HK-2 (cell line): ENCODE data around the gene CDH16.
"Not testable (repeated sequence)": the region's sequence is repeated elsewhere in the genome, so short reads cannot be mapped to it uniquely, and the experiment has no call there.

ENCODE experiments used
- DNase-seq: peaks from one replicate; pipeline ENCODE4 v3.0.0-alpha.2; 2018; ENCODE audit not compliant: unreplicated experiment

The CDH16 gene, protein sequence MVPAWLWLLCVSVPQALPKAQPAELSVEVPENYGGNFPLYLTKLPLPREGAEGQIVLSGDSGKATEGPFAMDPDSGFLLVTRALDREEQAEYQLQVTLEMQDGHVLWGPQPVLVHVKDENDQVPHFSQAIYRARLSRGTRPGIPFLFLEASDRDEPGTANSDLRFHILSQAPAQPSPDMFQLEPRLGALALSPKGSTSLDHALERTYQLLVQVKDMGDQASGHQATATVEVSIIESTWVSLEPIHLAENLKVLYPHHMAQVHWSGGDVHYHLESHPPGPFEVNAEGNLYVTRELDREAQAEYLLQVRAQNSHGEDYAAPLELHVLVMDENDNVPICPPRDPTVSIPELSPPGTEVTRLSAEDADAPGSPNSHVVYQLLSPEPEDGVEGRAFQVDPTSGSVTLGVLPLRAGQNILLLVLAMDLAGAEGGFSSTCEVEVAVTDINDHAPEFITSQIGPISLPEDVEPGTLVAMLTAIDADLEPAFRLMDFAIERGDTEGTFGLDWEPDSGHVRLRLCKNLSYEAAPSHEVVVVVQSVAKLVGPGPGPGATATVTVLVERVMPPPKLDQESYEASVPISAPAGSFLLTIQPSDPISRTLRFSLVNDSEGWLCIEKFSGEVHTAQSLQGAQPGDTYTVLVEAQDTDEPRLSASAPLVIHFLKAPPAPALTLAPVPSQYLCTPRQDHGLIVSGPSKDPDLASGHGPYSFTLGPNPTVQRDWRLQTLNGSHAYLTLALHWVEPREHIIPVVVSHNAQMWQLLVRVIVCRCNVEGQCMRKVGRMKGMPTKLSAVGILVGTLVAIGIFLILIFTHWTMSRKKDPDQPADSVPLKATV

DNA sequence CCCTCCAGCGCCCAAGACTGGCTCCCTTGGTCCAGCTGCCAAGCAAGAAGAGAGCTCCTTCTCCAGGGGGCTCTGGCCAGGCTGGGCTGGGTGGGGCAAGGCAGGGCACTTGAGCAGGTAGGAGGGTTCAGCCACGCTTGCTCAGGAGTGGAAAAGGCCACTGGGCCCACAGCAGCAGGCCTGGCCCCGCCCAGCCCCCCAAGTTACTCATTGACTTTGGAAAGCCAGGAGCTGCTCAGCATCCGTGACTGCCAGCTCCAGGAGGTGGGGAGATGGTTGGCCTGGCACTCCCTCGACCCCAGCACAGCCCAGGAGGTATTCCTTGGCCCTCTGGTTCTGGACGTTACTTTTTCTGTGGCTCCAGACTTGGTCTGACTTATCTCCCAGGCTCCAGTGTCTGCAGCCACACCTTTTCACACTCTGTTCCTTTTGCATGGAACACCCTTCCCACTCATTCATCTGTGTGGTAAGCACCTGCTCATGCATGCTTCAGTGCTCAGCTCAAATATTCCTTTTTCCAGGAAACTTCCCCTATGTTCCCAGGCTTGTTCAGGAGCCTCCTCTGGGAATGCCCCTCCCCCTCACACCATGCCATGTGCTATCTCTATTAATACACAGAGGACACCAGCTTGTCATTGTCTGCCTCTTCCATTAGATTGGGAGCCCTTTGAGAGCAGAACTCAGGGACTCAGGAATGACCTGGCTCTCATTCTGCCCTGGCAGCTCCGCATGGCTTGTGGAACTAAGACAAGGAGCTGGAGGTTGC, at the start of gene CDH16:
Gene CDH16 (minus strand): TSS at position 83 of the 766 bp plus-strand sequence. CDS start 820 bp downstream, outside the sequence.
- DNase-seq, result peak; percentile 84

DNA sequence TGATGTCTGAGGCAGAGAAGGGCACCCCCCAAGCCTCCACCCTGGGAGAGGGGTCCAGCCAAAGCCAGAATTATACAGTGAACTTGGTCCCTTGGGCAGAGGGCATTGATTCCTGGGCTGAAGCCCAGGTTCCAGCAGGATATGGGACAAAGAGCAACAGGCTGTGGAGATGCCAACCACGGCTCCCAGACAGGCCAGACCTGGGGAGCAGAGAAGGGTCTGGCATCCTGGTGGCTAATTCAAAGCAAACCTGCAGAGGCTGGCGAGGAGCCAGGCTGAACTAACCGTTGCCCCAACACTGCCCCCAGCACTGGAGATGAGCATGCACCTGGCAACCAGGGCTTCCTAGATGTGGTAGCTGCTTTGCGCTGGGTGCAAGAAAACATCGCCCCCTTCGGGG, 45.4 kb upstream of the CDH16 start:
- no peak for DNase-seq

DNA sequence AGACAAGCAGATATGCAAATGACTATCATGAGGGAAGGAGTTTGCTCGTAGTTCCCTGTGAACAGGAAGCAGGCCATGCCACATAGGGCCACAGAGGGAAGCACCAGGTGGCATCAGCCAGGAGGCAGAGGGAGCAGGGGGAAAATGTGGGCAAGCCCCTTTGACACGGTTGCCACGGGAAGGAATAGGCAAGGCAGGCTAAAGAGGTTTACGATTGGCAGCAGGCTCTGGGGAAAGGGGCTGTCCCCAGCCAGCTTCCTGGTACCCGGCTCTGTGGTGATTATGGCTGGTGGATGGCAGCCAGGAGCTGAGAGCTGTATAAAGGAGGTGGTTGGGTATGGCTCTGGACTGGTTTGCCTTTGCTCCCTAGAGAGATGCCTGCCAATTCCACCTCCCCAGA, 43.2 kb upstream of the CDH16 start:
- no peak for DNase-seq

DNA sequence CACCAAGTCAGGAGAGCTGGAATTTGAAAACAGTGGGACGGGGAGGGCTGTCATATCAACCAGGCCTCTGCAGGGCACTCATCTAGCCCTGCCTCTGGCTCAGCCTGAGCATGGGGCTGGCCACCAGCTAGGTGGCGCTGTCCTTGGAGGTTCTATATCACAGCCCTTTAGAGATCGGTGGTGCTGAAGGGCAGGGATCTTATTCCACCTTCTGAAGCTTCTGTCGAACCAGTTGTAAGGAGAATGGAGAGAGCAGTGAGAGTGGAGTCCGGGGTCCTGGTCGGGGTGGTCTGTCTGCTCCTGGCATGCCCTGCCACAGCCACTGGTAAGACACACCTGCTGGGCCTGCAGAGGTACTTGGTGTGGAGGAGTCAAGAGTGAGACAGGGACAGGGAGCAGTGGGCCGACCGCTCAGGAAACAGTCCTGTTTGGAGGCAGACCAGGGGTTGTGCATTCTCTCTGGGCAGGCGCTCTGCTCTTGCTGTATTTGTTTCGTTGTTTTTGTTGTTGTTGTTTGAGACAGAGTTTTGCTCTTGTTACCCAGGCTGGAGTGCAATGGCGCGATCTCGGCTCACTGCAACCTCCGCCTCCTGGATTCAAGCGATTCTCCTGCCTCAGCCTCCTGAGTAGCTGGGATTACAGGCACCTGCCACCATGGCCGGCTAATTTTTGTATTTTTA, 42.5 kb upstream of the CDH16 start, which contains the start of gene CES3:
Gene CES3 (plus strand): TSS at position 202 of the 680 bp plus-strand sequence. CDS start 42 bp downstream, at position 244.
- DNase-seq, result peak; percentile 52

DNA sequence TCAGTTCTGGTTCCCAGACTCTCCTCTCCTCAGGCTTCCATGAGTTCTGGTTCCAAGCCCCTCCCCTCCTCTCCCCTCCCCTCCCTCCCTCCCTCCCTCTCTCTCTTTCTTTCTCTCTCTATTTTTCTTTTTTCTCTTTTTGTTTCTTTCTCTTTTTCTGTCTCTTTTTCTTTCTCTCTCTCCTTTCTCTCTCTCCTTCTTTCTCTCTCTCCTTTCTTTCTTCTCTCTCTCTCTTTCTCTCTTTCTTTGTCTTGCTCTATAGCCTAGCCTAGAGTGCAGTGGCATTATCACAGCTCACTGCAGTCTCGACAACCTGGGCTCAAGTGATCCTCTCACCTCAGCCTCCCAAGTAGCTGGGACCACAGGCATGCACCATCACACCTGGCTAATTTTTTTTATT, 41.6 kb upstream of the CDH16 start:
- no peak for DNase-seq

DNA sequence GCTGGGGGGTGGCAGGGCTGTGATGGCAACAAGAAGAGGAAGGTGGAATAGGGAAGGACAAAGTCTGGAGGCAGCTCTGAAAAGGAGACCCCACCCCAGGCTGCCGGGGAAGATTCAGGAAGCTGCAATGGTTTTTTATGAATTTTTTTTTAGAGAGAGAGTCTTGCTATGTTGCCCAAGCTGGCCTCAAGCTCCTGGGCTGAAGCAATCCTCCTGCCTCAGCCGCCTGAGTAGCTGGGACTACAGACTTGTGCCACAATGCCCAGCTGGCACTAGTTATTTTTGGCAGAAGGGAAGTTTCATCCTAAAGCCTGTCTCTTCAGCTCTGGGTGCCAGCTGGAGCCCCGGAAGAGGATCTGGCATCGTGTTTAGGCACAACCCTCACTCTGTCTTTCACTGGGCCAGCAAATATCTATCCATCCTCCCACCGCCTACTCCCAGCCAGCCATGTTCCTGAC, 41.0 kb upstream of the CDH16 start:
- no peak for DNase-seq

DNA sequence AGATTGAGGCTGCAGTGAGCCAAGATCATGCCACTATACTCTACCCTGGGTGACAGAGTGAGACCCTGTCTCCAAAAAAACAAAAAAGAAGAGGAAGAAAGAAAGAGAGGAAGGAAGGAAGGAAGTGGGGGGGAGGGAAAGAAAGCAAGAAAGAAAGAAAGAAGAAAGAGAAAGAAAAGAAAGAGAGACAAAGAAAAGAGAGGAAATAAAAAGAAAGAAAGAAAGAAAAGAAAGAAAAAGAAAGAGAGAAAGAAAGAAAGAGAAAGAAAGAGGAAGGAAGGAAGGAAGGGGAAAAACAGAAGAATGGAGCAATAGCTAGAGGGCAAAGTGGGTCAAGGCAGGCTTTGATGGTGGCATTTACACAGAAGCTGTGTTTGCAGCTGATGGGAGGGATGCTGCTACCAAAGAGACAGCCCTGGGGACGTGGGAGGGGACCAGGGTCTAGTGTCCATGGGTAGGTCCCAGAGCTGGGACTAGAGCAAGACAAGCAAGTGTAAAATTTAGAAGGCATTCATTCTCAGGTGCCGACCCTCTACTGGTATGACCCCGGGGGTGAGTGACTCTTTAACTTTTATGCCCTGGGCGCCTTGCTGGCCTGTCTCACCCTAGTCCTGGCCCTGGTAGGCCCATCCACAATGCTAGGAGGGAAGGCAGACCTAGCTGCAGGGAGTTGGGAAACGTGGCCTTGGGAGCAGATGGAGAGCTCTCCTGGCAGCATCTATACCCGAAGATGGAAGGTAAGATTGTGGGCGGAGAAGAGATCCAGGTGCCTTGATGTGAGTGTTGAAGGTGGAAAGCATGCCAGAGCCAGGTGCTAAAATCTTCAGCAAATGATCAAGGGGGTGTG, 40.4 kb upstream of the CDH16 start:
- no peak for DNase-seq

DNA sequence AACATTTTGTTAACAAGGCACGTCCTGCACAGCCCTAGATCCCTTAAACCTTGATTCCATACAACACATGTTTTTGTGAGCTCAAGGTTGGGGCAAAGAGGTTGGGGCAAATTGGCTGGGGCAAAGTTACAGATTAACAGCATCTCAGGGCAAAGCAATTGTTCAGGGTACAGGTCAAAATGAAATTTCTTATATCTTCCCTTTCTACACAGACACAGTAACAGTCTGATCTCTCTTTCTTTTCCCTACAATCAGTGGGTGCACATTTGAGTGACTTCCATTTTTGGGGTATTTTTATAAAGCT, 37.4 kb upstream of the CDH16 start:
- not testable (repeated sequence) for DNase-seq

DNA sequence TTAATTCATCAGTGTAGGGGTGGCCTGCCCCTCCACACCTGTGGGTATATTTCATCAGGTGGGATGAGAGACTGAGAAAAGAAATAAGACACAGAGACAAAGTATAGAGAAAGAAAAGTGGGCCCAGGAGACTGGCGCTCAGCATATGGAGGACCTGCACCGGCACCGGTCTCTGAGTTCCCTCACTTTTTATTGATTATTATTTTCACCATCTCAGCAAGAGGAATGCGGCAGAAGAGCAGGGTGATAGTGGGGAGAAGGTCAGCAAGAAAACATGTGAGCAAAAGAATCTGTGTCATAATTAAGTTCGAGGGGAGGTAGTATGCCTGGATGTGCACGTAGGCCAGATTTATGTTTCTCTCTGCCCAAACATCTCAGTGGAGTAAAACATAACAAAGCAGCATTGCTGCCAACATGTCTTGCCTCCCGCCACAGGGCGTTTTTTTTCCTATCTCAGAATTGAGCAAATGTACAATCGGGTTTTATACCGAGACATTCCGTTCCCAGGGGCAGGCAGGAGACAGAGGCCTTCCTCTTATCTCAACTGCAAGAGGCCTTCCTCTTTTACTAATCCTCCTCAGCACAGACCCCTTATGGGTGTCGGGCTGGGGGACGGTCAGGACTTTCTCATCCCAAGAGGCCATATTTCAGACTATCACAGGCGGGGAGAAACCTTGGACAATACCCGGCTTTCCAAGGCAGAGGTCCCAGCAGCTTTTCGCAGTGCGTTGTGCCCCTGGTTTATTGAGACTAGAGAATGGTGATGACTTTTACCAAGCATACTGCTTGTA, 36.9 kb upstream of the CDH16 start:
- DNase-seq, result not testable (repeated sequence)

DNA sequence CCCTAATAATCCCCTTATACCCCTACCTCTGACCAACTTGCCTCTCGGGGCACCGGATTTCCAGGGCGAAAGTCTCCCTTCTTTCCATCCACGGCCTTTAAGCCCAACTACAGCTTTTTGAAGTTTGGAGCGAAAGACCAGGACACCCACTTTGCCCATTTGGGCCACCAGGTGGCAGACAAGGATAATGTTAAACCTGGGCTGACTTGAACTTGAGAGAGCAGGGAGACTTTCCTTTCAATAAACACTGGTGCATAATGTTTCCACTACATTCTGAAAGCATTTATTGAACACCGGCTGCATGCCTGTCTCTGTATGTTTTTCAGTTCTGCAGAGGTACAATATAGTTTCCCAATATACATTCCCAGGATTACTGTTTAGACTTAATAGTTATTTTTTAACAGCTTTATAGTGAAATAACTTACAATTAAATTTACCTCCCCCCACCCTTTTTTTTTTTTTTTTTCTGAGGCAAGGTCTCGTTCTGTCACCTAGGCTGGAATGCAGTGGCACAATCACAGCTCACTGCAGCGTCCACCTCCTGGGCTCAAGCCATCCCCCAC, 35.5 kb upstream of the CDH16 start:
- DNase-seq, result peak; percentile 77

DNA sequence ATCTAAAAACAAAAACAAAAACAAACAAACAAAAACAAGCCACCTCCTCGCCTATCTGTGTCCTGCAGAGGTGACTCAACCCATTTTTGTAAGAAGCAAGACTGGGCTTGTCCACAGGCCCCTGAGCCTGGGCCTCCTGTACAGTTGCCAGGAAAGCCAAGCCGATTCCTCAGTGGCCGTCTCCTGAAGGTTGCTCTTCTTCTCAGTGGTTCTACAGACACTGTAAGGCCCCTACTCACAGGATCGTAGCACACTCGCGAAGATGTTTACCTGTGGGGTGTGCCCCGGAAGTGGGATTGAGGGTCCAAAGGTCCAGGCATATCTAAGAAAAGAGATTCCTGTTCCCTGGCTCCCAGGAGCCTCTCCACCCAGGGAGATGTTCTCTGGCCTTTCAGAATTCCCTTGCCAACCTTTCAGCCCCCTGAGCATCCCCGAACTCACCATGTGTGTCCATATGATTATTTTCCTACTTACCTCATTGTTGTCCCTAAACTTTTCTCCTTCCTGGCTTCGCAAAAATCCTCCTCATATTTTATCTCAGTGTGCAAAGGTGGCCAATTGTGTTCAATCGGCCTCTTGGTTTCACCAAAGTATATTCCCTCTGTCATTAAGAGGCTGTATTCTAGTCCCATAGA, 34.9 kb upstream of the CDH16 start:
- no peak for DNase-seq

DNA sequence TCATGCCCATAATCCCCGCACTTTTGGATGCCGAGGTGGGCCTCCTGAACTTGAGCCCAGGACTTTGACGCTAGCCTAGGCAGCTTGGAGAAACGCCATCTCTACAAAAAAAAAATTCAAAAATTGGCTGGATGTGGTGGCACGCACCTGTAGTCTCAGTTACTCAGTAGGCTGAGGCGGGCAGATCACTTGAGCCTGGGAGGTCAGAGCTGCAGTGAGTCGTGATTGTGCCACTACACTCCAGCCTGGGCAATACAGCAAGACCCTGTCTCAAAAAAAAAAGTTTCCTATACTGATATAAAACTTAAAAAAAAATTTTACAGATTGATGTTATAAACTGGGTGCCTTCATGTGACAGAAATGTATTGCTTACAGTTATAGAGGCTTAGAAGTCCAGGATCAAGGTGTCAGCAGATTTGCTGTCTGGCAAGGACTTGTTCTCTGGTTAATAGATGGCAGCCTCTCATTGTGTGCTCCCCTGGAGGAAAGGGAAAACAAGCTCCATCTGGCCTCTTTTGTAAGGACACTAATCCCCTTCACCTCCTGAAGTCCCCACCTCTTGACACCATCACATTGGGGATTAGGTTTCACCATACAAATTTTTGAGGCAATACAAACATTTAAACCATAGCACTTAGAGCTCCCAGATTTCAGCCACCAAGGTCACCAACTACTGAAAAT, 33.9 kb upstream of the CDH16 start:
- no peak for DNase-seq

DNA sequence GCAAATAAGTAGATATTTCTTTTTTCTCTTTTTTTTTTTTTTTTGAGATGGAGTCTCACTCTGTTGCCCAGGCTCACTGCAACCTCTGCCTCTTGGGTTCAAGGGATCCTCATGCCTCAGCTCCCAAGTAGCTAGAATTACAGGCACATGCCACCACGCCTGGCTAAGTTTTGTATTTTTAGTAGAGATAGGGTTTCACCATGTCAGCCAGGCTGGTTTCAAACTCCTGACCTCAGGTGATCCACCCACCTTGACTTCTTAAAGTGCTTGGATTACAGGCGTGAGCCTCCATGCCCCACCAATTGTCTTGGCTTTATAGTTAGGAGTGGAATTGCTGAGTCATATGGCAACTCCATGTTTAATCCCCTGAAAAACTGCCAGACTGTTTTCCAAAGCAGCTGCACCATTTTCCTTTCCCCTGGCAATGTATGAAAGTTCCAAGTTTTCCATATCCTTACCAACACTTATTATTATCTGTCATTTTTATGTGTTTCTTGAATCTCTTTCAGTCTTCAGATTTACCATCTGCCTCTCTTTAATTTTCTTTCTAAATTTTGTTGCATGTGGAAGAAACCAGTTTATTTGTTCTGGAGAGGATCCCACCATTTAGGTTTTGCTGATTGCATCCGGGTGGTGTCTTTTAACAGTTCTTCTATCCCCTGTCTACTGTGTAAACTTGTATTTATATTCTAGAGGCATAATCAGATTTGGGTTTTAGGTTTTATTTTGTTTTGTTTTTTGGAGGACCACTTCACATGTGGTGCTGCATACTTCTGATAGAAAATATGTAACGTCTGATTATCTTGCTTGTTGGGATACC, 32.5 kb upstream of the CDH16 start:
- DNase-seq, result no peak

DNA sequence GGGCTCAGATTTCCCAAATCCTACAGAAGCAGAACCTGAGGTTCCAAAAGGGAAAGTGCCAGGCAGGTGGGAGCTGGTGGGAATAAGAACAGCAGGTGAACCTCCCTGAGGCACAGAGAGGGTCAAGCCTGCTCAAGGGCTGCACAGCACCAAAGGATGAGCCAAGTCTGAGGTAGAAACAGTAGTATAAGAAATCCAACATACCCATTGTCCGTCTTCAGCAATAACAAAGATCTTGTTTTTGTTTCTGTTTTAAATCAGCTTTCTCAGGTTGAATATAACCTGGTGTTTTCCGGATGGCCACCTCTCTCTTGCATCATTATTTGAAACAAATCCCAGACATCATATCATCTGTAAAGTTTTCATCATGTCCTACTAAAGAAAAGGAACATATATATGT, 31.8 kb upstream of the CDH16 start:
- DNase-seq, result no peak

DNA sequence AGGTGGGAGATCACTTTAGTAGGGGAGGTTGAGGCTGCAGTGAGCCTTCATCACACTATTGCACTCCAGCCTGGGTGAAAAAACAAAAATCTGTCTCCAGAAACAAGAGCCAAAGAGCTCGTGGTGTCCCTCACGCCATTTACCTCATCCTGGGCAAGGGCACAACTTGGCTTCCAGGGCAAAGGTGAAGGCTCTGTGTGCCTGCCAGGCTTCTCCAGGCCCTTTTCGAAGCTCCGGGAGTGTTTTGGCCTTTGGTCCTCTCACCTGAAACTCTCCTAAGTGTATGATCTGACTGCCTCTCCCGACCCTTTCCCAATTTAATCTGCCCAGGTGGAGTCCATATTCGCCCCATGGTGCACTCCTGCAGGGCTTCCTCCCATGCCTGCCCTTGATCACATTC, 30.8 kb upstream of the CDH16 start:
- no peak for DNase-seq

DNA sequence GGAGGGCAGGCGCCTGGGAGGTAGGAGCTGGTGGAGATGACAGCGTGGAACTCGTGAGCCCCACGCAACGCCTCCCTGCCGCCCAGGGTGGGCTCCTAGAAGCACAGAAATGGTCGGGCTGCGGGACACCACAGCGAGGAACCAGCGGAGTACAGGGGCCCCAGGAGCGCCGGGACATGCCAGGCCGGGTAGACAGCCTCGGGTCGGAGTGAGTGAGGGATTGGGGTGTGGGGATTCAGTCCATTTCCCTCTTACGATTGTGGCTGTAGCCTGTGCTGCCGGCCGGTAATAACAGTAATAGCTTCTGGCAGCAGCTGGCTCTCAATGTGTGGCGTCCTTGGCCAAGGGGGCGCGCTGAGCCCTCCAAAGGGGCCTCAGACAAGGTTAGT, 30.1 kb upstream of the CDH16 start:
- no peak for DNase-seq

DNA sequence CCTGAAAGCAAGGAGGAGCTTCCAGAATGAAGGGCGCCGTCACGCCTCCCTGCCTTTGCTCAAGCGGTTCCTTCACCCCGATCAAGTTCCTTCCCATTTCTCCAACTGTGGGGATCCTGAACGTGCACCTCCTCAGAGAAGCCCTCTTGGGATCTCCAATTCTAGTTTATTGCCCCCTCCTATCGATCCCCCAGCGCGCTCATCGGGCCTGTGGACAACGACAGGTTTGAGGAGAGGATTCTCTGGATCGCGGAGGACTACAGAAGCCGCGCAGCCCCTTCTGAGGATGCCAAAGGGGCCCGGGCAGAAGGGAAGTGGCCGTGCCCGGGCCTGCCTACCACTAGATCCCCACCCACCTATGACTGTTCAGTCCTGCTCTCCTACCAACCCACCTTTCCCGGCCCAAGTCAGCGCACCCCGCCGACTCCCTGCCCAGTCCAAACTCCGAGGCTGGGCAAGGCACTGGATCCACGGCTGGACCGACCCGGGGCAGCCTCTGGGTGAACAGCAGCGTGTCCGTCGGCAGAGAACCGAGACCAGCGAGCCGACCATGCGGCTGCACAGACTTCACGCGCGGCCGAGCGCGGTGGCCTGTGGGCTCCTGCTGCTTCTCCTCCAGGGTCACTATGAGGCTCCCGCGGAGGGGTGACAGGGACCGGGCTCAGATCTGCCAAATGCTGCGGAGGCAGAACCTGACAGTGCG, 29.6 kb upstream of the CDH16 start:
- peak; percentile 41 for DNase-seq
